Spleen (tissue), 7 donors: ENCODE data around the gene LDLRAP1.

Experiments used
- POLR2A ChIP-seq, 3 donors: fragments of 450-650 bp; IDR thresholded peaks; one replicate each; pipeline ENCODE4 v1.5.1; 2017; ENCODE audit warnings: antibody characterized with exemption in 3 of 3, mild to moderate bottlenecking in 1 of 3
- TF ChIP-seq, protein P1 (sequence below), 11 experiments: fragments of 200-600 bp in 7 of 11; fragments of 450-650 bp in 4 of 11; sonication (generic) in 4 of 11; IDR thresholded peaks in 8 of 11; conservative IDR thresholded peaks in 3 of 11; 1 replicate in 7 of 11; 2 replicates in 4 of 11; pipeline versions ENCODE4 v1.4.0 to v1.8.0; 2016 to 2021; ENCODE audit warnings: antibody characterized with exemption in 11 of 11, inconsistent platforms in 4 of 11, mild to moderate bottlenecking in 1 of 11
- donor health status: DM: no; HTN: no; CAD: no; lungs with moderate emphysema.
- donor health status: DM: no; HTN: no; CAD: no.
- donor health status: DM: no; HTN: no; CAD: no.

- TF ChIP-seq, protein P1, sequence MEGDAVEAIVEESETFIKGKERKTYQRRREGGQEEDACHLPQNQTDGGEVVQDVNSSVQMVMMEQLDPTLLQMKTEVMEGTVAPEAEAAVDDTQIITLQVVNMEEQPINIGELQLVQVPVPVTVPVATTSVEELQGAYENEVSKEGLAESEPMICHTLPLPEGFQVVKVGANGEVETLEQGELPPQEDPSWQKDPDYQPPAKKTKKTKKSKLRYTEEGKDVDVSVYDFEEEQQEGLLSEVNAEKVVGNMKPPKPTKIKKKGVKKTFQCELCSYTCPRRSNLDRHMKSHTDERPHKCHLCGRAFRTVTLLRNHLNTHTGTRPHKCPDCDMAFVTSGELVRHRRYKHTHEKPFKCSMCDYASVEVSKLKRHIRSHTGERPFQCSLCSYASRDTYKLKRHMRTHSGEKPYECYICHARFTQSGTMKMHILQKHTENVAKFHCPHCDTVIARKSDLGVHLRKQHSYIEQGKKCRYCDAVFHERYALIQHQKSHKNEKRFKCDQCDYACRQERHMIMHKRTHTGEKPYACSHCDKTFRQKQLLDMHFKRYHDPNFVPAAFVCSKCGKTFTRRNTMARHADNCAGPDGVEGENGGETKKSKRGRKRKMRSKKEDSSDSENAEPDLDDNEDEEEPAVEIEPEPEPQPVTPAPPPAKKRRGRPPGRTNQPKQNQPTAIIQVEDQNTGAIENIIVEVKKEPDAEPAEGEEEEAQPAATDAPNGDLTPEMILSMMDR (IDR thresholded peaks at IDR 0.05 in 8 of 11, conservative IDR thresholded peaks at IDR 0.05 in 3 of 11): no peak
- TF ChIP-seq POLR2A (IDR thresholded peaks at IDR 0.05): no peak
These were observed 18.1 kb upstream of the LDLRAP1 start for GRCh38 chr1:25525361-25525688.
